NCI-H1105 (cell line): ENCODE results near the gene AKT1S1.
A peak's percentile ranks its signal among the peaks of the same experiment; 100 is the strongest.

Experiments used
- DNase-seq: peaks from one replicate; lab custom pipeline; 2025; lab: John Stamatoyannopoulos, UW

The AKT1S1 gene

GRCh38 chr19:49853852-49854377 lies 23.2 kb downstream of the AKT1S1 start:
- DNase-seq = no peak

- DNase-seq = no peak
These were observed 24.5 kb downstream of the AKT1S1 start for GRCh38 chr19:49852631-49853126.

- no peak for DNase-seq
These were observed 25.5 kb downstream of the AKT1S1 start for GRCh38 chr19:49851456-49852259.

- peak; percentile 90 for DNase-seq
These were observed 26.4 kb downstream of the AKT1S1 start, which contains the start of gene PTOV1 for GRCh38 chr19:49850487-49851342. Gene PTOV1, plus strand, starts transcription at chr19:49851159.

- DNase-seq = no peak
These were observed 27.0 kb downstream of the AKT1S1 start for GRCh38 chr19:49850221-49850486.

GRCh38 chr19:49849433-49850220 lies 27.5 kb downstream of the AKT1S1 start:
- no peak for DNase-seq

- no peak for DNase-seq
These were observed 28.2 kb downstream of the AKT1S1 start for GRCh38 chr19:49848938-49849337.

- no peak for DNase-seq
These were observed 29.1 kb downstream of the AKT1S1 start for GRCh38 chr19:49847731-49848696.

- DNase-seq = no peak
These were observed 30.7 kb downstream of the AKT1S1 start for GRCh38 chr19:49846408-49846807.

GRCh38 chr19:49845414-49845813 lies 31.7 kb downstream of the AKT1S1 start:
- no peak for DNase-seq

GRCh38 chr19:49844138-49845095 lies 32.7 kb downstream of the AKT1S1 start:
- DNase-seq = no peak

GRCh38 chr19:49843265-49843664 lies 33.9 kb downstream of the AKT1S1 start:
- no peak for DNase-seq

- DNase-seq = no peak
These were observed 36.4 kb downstream of the AKT1S1 start for GRCh38 chr19:49840736-49841249.

GRCh38 chr19:49840321-49840720 lies 36.8 kb downstream of the AKT1S1 start:
- no peak for DNase-seq

GRCh38 chr19:49839713-49840112 lies 37.4 kb downstream of the AKT1S1 start:
- no peak for DNase-seq

- no peak for DNase-seq
These were observed 38.1 kb downstream of the AKT1S1 start for GRCh38 chr19:49838885-49839588.

GRCh38 chr19:49837425-49837824 lies 39.7 kb downstream of the AKT1S1 start:
- no peak for DNase-seq

GRCh38 chr19:49837009-49837310 lies 40.2 kb downstream of the AKT1S1 start:
- no peak for DNase-seq
